COLO668 (cell line): ENCODE results near the gene DCTN4.

ENCODE experiments used
- DNase-seq: peaks from one replicate; lab custom pipeline; 2025; ENCODE audit not compliant: unreplicated experiment; lab: John Stamatoyannopoulos, UW

The DCTN4 gene

GRCh38 chr5:150671509-150672236 is 87.1 kb downstream of the DCTN4 start:
- DNase-seq: no peak

GRCh38 chr5:150670948-150671310 is 87.9 kb downstream of the DCTN4 start:
- DNase-seq: no peak

GRCh38 chr5:150670275-150670947 is 88.4 kb downstream of the DCTN4 start:
- DNase-seq: no peak

GRCh38 chr5:150665044-150665443 is 93.8 kb downstream of the DCTN4 start:
- no peak for DNase-seq

- no peak for DNase-seq
These were observed 94.9 kb downstream of the DCTN4 start for GRCh38 chr5:150663936-150664335.

- no peak for DNase-seq
These were observed 95.9 kb downstream of the DCTN4 start for GRCh38 chr5:150662731-150663516.

- DNase-seq: no peak
These were observed 96.8 kb downstream of the DCTN4 start for GRCh38 chr5:150661821-150662596.

GRCh38 chr5:150661086-150661485 is 97.7 kb downstream of the DCTN4 start, which contains the start of gene MYOZ3:
Gene MYOZ3, plus strand, starts transcription at chr5:150661251. Its CDS starts 1,691 bp downstream, at chr5:150662942.
- DNase-seq: no peak

GRCh38 chr5:150660108-150660831 is 98.5 kb downstream of the DCTN4 start:
- DNase-seq: no peak

- no peak for DNase-seq
These were observed 99.3 kb downstream of the DCTN4 start for GRCh38 chr5:150659360-150660107.

GRCh38 chr5:150658699-150659265 is 100.0 kb downstream of the DCTN4 start:
- no peak for DNase-seq
